Effector memory CD8-positive, alpha-beta T cell (primary cell): ENCODE results near the gene ANKRD24.
"Not testable (repeated sequence)": the region's sequence is repeated elsewhere in the genome, so short reads cannot be mapped to it uniquely, and the experiment has no call there.

Experiments
- ATAC-seq: fragments of 150-1000 bp; cut with Tn5 transposase; replicated peaks from 2 replicates; pipeline ENCODE4 v1.10.0; 2021; ENCODE audit warnings: mild to moderate bottlenecking, moderate library complexity
- DNase-seq, 3 experiments: peaks; one replicate each; pipeline ENCODE4 v3.0.0; 2021
- H3K27ac Mint-ChIP-seq, 2 donors: one replicate each; pipeline ENCODE4 v1.8.0; 2022; ENCODE audit warnings: mild to moderate bottlenecking in 2 of 2, mixed read lengths in 2 of 2, moderate library complexity in 2 of 2
- H3K27me3 Mint-ChIP-seq, 2 donors: one replicate each; pipeline ENCODE4 v1.8.0; 2022; ENCODE audit warnings: mixed read lengths in 2 of 2
- H3K36me3 Mint-ChIP-seq: one replicate; pipeline ENCODE4 v1.8.0; 2022; ENCODE audit warnings: mild to moderate bottlenecking, moderate library complexity, mixed read lengths; ENCODE audit not compliant: insufficient read depth
- H3K4me1 Mint-ChIP-seq, 2 donors: one replicate each; pipeline ENCODE4 v1.8.0; 2022; ENCODE audit warnings: low read depth in 2 of 2, mixed read lengths in 2 of 2
- H3K4me3 Mint-ChIP-seq, 2 donors: one replicate each; pipeline ENCODE4 v1.8.0; 2022; ENCODE audit warnings: mild to moderate bottlenecking in 2 of 2, mixed read lengths in 2 of 2, moderate library complexity in 2 of 2
- H3K9me3 Mint-ChIP-seq, 2 donors: one replicate each; pipeline ENCODE4 v1.8.0; 2022; ENCODE audit warnings: mixed read lengths in 2 of 2

The ANKRD24 gene

DNA sequence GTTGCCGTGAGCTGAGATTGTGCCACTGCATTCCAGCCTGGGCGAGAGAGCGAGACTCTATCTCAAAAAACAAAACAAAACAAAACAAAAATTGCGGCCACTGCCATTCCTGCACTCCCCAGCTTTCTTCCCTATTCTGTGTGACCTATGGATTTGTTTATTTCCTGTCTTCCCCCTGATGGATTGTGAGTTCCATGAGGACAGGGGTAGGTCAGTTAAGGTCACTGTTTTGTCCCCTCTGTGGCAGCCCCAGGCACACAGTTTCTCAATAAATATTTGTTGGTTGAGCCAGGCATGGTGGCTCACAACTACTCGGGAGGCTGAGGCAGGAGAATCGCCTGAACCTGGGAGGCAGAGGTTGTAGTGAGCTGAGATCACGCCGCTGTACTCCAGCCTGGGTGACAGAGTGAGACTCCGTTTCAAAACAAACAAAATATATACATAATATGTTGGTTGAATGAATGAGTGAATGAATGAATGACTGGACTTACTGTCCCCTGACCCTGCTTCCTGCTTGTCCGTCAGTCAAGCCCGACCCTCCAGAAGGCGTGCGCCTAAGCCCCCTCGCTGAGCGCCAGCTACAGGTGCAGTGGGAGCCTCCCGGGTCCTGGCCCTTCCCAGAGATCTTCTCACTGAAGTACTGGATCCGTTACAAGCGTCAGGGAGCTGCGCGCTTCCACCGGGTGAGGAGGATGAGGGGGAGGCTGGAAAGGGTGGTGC is 51.8 kb downstream of the ANKRD24 start:
- Mint-ChIP-seq H3K36me3 (peaks cover 3% of the 10 kb centered on the region), H3K9me3 (no peaks in the 10 kb centered on the region), H3K27ac (no peak overlapping the region), H3K4me3 (no peak overlapping the region), H3K4me1 (peaks cover 0 to 5% of the 10 kb centered on the region in 2 donors), H3K27me3 (peaks cover 16 to 32% of the 10 kb centered on the region in 2 donors)
- no peak for ATAC-seq
- DNase-seq = no peak

DNA sequence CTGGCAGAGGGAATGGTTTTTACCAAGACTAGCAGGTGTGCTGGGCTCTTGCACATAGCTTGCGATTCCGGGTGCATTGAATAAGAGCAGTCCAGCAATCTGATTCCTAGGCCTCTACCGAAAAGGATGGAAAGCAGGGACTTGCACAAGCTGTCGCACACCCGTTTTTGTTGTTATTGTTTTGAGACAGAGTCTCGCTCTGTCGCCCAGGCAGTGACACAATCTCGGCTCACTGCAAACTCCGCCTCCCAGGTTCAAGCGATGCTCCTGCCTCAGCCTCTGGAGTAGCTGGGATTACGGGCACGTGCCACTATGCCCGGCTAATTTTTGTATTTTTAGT is 52.3 kb downstream of the ANKRD24 start:
- ATAC-seq (no peak), DNase-seq (no peak)
- no peak overlapping the region for H3K4me3 Mint-ChIP-seq
- H3K9me3 Mint-ChIP-seq = no peaks in the 10 kb centered on the region
- H3K27ac Mint-ChIP-seq = no peak overlapping the region
- peaks cover 3% of the 10 kb centered on the region for H3K36me3 Mint-ChIP-seq
- peaks cover 16 to 32% of the 10 kb centered on the region in 2 donors for H3K27me3 Mint-ChIP-seq
- peaks cover 0 to 5% of the 10 kb centered on the region in 2 donors for H3K4me1 Mint-ChIP-seq

DNA sequence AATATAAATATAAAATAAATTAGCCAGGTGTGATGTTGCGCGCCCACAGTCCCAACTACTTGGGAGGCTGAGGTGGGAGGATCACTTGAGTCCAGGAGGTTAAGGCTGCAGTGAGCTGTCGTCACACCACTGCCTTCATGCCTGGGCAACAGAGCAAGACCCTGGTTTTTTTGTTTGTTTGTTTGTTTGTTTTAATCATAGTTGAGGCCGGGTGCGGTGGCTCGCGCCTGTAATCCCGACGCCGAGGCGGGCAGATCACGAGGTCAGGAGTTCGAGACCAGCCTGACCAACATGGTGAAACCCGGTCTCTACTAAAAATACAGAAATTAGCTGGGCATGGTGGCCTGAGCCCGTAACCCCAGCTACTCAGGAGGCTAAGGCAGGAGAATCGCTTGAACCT is 55.0 kb downstream of the ANKRD24 start:
- not testable (repeated sequence) for H3K9me3 Mint-ChIP-seq, H3K36me3 Mint-ChIP-seq, ATAC-seq, DNase-seq, H3K4me1 Mint-ChIP-seq, H3K27ac Mint-ChIP-seq, H3K4me3 Mint-ChIP-seq
- peaks cover 16 to 40% of the 10 kb centered on the region in 2 donors for H3K27me3 Mint-ChIP-seq

DNA sequence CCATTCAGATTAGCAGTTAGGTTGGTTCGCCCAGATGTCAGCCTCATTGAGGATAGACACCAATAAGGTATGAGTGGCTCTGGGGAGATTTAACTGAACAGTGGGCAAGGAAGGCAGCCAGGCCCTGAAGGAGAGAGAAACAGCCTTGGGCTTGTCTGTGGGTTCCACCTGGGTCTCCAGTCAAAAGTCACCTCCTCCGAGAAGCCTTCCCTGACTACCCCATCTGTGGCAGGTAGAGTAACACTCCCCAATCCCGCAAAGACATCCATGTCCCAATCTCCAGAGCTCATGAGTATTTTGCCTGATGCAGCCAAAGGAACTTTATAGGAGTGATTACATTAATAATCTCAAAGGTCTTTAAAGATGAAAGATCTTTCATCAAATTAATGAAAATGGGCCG is 56.3 kb downstream of the ANKRD24 start:
- H3K27me3 Mint-ChIP-seq = peaks cover 6 to 30% of the 10 kb centered on the region in 2 donors
- H3K4me3 Mint-ChIP-seq = no peak overlapping the region
- H3K9me3 Mint-ChIP-seq = peaks cover 0 to 4% of the 10 kb centered on the region in 2 donors
- H3K27ac Mint-ChIP-seq = no peak overlapping the region
- DNase-seq = no peak
- no peak for ATAC-seq
- H3K4me1 Mint-ChIP-seq = no peaks in the 10 kb centered on the region
- no peaks in the 10 kb centered on the region for H3K36me3 Mint-ChIP-seq

DNA sequence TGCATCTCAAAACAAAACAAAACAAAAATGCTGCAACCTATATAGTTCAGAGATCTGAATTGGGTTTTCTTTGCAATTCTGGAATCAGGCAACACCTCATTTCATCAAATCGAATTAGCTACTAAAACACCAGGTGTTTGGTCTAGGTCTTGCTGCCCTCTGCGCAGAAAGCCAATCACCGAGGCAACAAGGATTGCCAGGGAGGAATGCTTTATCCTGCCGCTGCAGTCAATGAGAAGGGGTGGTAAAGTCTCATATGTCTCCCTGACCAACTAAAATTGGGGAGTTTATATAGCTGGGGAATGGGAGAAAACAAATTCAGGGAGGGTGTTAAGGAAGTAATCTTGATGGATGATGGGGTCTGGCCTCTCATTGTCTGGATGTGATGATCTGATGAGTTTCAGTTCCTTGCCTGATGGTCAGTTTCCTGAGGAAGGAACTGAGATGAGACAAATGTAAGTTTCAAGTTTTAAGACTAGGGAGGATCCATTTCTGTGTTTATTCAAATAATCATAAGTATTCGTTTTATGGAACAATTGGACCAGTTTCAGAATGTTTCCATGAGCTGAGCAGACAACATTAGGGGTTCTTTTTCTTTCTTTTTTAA is 59.4 kb downstream of the ANKRD24 start:
- no peak for DNase-seq
- ATAC-seq = no peak
- peaks cover 0 to 4% of the 10 kb centered on the region in 2 donors for H3K9me3 Mint-ChIP-seq
- peaks cover 0 to 10% of the 10 kb centered on the region in 2 donors for H3K27me3 Mint-ChIP-seq
- peaks cover 4% of the 10 kb centered on the region in 2 donors for H3K4me1 Mint-ChIP-seq
- no peak overlapping the region for H3K27ac Mint-ChIP-seq
- H3K36me3 Mint-ChIP-seq = peaks cover 12% of the 10 kb centered on the region
- no peak overlapping the region for H3K4me3 Mint-ChIP-seq

DNA sequence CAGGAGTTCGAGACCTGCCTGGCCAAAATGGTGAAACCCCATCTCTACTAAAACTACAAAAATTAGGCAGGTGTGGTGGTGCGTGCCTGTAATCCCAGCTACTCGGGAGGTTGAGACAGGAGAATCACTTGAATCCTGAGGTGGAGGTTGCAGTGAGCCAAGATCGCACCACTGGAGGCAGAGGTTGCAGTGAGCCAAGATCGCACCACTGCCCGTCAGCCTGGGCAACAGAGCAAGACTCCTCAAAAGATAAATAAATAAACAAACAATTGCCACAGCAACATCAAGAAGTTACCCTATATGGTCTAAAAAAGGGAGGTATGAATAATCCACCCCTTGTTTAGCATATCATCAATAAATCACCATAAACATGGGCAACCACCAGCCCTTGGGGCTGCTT is 63.4 kb downstream of the ANKRD24 start:
- H3K9me3 Mint-ChIP-seq = not testable (repeated sequence)
- peaks cover 51% of the 10 kb centered on the region for H3K36me3 Mint-ChIP-seq

DNA sequence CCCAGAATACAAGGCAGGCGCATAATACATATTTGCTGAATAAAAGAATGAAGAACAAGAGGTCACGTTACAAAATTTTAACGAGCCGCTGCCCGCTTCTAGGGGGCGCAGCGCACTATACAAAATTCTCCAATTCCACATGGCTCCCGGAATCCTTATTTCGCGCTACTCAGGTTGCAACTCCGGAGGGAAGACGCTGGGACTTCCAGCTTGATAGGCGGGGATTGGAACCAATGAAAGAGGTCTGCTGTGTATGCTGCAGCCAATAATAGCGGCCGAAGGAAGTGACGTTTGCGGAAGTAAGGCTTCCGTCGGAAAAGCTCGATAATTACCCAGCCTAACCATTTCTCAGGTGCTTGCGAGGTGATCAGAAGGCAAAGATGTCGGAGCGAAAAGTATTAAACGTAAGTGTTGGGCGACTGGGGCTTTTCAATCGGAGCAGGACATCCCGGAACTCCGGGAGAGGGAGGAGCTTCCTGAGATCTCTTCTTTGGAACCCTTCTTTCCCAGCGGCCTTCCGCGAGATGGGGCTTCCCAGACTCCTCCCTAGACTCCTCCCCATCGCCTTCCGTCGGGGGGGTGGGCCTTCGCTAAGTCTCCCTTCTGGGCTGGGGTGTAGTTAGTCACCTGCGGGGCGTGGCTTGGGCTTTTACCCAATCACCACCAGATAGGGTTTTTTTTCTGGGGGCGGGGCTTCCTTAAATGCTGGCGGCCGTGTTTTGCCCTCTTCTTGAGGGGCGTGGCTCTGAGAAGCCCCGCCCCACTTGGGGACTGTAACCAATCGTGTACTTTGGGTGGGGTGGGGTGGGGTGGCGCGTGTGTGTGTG is 64.5 kb downstream of the ANKRD24 start, which contains the start of gene YJU2:
YJU2 (plus strand) TSS at position 314 of the 827 bp plus-strand sequence; CDS start at position 381, 67 bp downstream.
- H3K9me3 Mint-ChIP-seq = peaks cover 0 to 1% of the 10 kb centered on the region in 2 donors
- ATAC-seq (peak; percentile 92), DNase-seq (peak; percentile 98 to 100 (median 99))
- H3K36me3 Mint-ChIP-seq = peaks cover 62% of the 10 kb centered on the region
- H3K4me3 Mint-ChIP-seq = peak within 1 kb of the TSS; percentile 87 to 91
- H3K27ac Mint-ChIP-seq = peak within 1 kb of the TSS; percentile 99
- peaks cover 4 to 23% of the 10 kb centered on the region in 2 donors for H3K4me1 Mint-ChIP-seq
- H3K27me3 Mint-ChIP-seq = peaks cover 0 to 2% of the 10 kb centered on the region in 2 donors

More for the DNA sequence above, 63.4 kb downstream of the ANKRD24 start:
- peak overlapping the region; percentile 99 for H3K27ac Mint-ChIP-seq
- not testable (repeated sequence) for ATAC-seq, DNase-seq, H3K27me3 Mint-ChIP-seq
- H3K4me1 Mint-ChIP-seq = peaks cover 4 to 23% of the 10 kb centered on the region in 2 donors
- H3K4me3 Mint-ChIP-seq = peak overlapping the region; percentile 87 to 91

DNA sequence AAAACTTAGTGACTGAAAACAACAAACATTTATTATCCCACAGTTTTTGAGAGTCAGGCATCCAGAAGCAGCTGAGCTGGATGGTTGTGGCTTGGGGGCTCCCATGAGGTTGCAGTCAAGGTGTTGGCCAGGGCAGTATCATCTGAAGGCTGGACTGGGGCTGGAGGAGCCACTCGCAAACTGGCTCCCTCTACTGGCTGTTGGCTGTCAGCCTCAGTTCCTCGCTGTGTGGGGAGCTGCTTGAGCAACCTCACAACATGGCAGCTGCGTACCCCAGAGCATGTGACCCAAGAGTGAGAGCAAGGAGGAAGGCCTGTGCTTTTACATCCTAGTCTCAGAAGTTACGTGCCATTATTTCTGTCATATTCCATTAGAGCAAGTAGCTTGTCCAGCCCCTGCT is 74.1 kb downstream of the ANKRD24 start:
- Mint-ChIP-seq H3K4me1 (peaks cover 1 to 6% of the 10 kb centered on the region in 2 donors), H3K36me3 (peaks cover 99% of the 10 kb centered on the region), H3K27ac (no peak overlapping the region), H3K4me3 (no peak overlapping the region), H3K9me3 (peaks cover 0 to 2% of the 10 kb centered on the region in 2 donors), H3K27me3 (no peaks in the 10 kb centered on the region)
- DNase-seq = no peak
- ATAC-seq = no peak

DNA sequence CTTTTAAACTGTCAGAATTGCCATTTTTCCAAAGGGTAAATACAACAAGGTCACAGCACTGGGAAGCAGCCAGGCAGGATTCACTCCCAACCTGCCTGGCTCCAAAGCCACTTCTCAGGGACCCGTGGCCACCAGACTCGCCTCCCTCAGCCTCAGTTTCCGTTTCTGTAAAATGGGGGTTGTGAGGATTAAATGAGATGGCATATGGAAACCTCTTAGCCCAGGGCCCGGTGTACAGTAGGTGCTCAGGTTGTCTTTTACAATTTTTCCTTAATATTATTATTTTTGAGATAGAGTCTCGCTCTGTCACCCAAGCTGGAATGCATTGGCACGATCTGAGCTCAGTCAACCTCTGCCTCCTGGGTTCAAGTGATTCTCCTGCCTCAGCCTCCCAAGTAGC is 74.5 kb downstream of the ANKRD24 start:
- ATAC-seq (no peak), DNase-seq (no peak)
- no peak overlapping the region for H3K4me3 Mint-ChIP-seq
- H3K27ac Mint-ChIP-seq = no peak overlapping the region
- peaks cover 0 to 2% of the 10 kb centered on the region in 2 donors for H3K9me3 Mint-ChIP-seq
- peaks cover 99% of the 10 kb centered on the region for H3K36me3 Mint-ChIP-seq
- H3K27me3 Mint-ChIP-seq = no peaks in the 10 kb centered on the region
- peaks cover 1 to 6% of the 10 kb centered on the region in 2 donors for H3K4me1 Mint-ChIP-seq

DNA sequence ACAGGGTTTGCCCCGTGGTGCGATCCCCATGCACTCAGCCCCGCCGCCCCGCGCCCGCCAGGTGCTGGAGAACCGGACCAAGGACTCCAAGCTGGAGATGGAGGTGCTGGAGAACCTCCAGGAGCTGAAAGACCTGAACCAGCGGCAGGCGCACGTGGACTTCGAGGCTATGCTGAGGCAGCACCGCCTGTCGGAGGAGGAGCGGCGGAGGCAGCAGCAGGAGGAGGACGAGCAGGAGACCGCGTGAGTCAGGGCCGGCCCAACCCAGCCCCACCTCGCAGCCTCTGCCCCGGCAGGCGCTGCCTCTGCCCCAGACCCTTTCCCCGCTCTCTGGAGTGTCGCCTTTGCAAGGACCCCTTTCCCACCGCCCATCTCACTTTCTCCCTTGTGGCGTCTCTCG is 75.7 kb downstream of the ANKRD24 start:
- Mint-ChIP-seq H3K27ac (peak overlapping the region in 1 of 2 donors; percentile 78), H3K36me3 (peaks cover 99% of the 10 kb centered on the region), H3K27me3 (no peaks in the 10 kb centered on the region), H3K4me3 (no peak overlapping the region), H3K4me1 (peaks cover 1 to 6% of the 10 kb centered on the region in 2 donors), H3K9me3 (peaks cover 0 to 2% of the 10 kb centered on the region in 2 donors)
- ATAC-seq = no peak
- DNase-seq = no peak

DNA sequence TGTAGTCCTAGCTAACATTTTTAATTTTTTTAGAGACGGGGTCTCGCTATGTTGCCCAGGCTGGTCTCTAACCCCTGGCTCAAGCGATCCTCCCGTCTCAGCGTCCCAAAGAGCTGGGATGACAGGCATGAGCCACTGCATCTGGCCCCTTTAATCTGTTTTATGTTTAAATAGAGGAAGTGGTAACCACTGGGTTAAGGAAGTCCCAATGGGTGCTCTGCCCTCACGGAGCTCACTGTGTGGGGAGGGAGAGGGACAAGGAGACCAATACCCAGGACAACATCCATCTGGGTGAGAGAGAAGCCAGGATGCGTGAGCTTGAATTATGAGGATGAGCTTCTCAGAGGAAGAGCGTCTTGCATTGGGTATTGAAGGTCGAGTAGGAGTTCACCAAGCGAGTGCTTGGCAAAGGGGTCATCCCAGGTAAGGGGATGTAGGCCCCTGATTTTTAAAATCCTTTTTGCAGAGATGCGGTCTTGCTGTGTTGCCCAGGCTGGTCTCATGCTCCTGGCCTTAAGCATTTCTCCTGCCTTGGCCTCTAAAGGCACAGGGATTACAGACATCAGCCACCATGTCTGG is 78.2 kb downstream of the ANKRD24 start:
- H3K4me1 Mint-ChIP-seq = peaks cover 10% of the 10 kb centered on the region in 2 donors
- H3K27ac Mint-ChIP-seq = no peak overlapping the region
- no peak overlapping the region for H3K4me3 Mint-ChIP-seq
- H3K27me3 Mint-ChIP-seq = no peaks in the 10 kb centered on the region
- no peak for DNase-seq
- H3K9me3 Mint-ChIP-seq = no peaks in the 10 kb centered on the region
- ATAC-seq = no peak
- H3K36me3 Mint-ChIP-seq = peaks cover 98% of the 10 kb centered on the region

DNA sequence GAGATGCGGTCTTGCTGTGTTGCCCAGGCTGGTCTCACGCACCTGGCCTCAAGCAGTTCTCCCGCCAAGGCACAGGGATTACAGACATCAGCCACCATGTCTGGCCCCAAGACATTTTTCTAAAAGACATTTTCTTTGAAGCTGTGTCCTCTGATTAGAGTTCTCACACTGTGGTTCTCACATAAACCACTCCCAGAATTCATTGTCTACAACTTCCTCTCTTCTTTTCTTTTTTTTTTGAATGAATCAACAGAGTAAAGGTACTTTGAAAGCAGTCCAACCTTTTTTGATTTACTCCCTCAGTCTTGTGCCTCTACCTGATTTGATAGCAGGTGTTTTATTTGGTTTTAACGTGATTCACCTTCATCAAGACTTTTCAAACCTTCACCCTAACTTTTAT is 82.3 kb downstream of the ANKRD24 start:
- Mint-ChIP-seq H3K27ac (peak overlapping the region; percentile 12 to 92), H3K4me1 (peaks cover 25 to 26% of the 10 kb centered on the region in 2 donors), H3K36me3 (peaks cover 90% of the 10 kb centered on the region), H3K4me3 (peak overlapping the region; percentile 48 to 71), H3K9me3 (no peaks in the 10 kb centered on the region), H3K27me3 (no peaks in the 10 kb centered on the region)
- no peak for DNase-seq
- peak; percentile 84 for ATAC-seq
